Measurements from ENCODE around the gene KRT82.
"Not testable (repeated sequence)": the region's sequence is repeated elsewhere in the genome, so short reads cannot be mapped to it uniquely, and the experiment has no call there.

KRT82 gene

DNA sequence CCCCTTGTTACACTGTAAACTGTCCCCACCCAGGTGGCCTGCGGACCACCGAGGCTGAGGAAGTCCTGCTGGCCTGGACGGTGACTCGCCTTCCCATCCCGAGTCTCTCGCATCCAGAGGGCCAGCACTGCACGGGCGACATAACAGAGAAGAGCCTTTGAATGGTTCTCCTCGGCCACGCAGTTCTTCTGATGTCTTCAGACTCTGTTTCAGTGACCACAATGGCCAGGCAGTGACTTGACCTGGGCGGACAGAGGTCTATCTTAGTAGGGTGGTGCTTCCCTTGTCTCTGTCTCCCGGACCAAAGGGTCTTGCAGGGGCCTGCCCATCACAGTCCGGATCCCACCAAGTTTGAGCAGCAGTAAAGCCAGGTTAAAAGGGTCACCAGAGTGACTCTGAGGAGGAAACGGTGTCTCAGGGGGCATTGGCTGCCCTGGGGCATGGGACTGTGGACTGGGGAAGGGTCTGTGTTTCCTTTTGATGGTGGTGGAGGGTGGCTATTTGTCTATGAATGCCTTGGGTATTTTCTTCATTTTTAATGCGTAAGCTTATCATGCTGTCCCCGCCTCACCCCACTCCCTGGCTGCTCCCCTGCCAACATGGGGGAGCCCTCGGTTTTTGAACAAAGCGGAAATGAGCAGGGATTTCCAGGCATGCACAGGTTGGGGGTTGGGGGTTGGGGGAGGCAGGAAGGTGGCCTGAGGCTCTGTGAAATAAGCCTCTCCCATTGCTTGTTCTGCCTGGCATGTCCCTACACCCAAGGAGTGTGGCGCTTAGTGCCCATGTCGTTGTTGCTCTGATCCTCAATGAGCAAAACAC lies 49.2 kb downstream of the KRT82 start:
- DNase-seq = no peak

GRCh38 chr12:52356031-52356761 lies 49.9 kb downstream of the KRT82 start:
- DNase-seq = no peak

DNA sequence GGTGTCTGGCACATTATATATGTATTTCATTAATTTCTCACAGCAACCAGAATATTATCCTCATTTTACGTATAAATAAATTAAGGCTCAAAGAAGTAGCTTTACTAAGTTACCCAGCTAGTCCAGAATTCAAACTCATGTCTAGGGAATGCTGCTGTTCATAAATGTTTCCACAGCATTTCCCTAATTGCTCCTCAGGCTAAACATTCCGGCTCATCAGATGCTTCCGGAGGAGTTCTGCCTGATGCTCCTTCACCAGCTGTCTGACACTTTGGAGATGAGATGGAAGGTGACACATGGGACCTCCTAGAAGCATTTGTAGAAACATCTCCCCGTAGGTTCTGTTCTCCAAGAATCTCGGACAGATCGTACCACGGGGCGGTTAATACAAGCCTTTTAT lies 51.0 kb downstream of the KRT82 start:
- no peak for DNase-seq

DNA sequence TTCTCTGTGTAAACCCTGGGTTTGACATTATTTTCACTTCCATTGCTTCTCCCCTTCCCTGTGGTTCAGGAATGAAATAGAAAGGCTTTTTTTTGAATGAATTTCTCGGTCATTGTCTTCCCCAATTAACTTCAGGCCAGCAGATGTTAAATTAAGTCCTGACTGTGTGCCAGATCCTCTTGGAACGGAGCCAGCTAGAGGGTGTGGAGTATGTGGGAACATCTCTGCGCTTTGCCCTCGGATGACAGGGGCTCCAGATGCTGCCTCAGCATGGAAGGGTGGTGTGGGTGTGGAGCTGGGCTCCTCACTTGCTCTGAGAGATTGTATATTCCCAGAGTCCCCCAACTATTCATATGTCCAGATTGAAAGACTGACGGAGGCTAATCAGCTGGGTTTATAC lies 51.9 kb downstream of the KRT82 start:
- DNase-seq = no peak

GRCh38 chr12:52353766-52354165 lies 52.4 kb downstream of the KRT82 start:
- DNase-seq = no peak

GRCh38 chr12:52352951-52353350 lies 53.2 kb downstream of the KRT82 start:
- no peak for DNase-seq

- DNase-seq = peak; percentile 68
These were observed 54.7 kb downstream of the KRT82 start for GRCh38 chr12:52351196-52352059.

- no peak for DNase-seq
These were observed 55.3 kb downstream of the KRT82 start for GRCh38 chr12:52350786-52351185.

DNA sequence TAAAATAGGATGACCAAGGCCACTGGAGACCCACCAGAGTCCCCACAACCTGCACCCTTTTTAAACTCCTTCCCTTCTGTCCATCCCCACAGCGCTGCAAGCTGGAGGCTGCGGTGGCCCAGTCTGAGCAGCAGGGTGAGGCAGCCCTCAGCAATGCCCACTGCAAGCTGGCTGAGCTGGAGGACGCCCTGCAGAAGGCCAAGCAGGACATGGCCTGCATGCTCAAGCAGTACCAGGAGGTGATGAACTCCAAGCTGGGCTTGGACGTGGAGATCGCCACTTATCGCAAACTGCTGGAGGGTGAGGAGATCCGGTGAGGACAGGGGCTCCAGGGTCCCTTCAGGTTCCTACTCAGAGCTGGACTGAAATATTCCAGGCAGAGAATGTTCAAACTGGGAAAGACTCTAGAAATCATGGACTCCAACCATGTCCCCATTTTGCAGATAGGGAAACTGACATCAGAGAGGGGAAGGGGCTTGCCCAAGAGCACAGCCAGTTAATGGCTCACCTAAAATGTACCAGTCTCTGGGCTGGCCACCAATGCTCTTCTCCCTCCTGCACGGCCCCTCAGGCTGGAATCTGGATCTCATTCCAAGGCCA lies 56.0 kb downstream of the KRT82 start:
- no peak for DNase-seq

DNA sequence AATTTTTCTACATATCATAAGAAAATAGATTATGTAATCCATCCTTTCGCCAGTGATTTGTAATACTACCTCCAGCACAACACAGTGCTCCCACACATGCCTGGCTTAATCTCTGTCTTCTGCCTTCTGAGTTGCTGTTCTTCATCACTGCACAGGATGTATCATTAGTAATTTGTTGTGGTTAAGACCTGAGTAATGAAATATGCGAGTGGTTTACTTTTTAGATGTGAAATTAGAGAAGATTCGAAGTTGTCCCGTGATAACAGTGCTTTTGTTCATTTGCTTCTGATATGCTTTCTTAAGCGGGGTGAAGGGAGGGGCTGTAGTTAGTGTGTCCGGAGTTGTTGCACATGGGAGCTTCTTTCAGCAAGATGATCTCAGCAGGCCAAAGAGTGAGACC lies 56.9 kb downstream of the KRT82 start:
- DNase-seq = no peak

- no peak for DNase-seq
These were observed 58.3 kb downstream of the KRT82 start for GRCh38 chr12:52347551-52348510.

- DNase-seq = no peak
These were observed 59.1 kb downstream of the KRT82 start for GRCh38 chr12:52347016-52347415.

GRCh38 chr12:52346593-52346992 lies 59.5 kb downstream of the KRT82 start:
- no peak for DNase-seq

DNA sequence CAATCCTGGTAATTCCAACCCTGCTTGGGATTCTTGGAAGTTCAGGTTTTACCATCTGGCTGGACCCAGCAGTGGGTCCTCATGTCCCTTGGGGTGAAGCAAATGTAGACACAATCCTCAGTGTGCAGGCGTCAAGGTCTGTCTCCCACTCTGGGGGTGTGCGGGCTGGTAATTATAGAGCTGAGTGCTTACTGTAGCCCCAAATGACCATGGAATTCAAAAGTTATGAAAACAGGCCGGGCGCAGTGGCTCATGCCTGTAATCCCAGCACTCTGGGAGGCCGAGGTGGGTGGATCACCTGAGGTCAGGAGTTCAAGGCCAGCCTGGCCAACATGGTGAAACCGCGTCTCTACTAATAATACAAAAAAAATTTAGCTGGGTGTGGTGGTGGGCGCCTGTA lies 61.1 kb downstream of the KRT82 start:
- DNase-seq = not testable (repeated sequence)

DNA sequence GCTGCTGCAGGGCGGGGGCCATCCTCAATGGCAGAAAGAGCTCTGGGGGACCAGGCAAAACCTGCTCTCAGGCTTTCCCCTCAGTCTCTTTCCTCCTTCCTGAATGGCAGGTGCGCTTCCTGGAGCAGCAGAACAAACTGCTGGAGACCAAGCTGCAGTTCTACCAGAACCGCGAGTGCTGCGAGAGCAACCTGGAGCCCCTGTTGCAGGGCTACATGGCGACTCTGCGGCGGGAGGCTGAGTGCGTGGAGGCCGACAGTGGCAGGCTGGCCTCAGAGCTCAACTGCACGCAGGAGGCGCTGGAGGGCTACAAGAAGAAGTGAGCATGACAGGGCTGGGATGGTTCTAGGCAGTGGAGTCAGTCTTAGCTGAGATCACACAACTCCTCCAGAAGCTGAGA lies 62.0 kb downstream of the KRT82 start:
- DNase-seq = no peak
